ENCODE data around the gene AKR1E2.

AKR1E2 gene

GRCh38 chr10:4888236-4888635 is 62.2 kb downstream of the AKR1E2 start:
- Histone ChIP-seq H4K20me1 (ENCODE audit: insufficient read depth, low read length) (no peaks in the 10 kb centered on the region), H3K79me2 (ENCODE audit: insufficient read depth, low read length) (no peaks in the 10 kb centered on the region), H3F3A (ENCODE audit: insufficient read depth, low read length) (no peaks in the 10 kb centered on the region), H3K9me2 (ENCODE audit: low read depth, low read length) (no peaks in the 10 kb centered on the region), H3K9me3 (ENCODE audit: low read length) (no peaks in the 10 kb centered on the region), H3K27me3 (ENCODE audit: insufficient read depth, low read length) (no peaks in the 10 kb centered on the region), H3K9ac (ENCODE audit: low read length) (no peak overlapping the region), H3K36me3 (ENCODE audit: insufficient read depth, low read length) (no peaks in the 10 kb centered on the region), H3K27ac (ENCODE audit: low read depth, low read length, poor library complexity, severe bottlenecking) (no peak overlapping the region), H2AFZ (ENCODE audit: low read length) (no peak overlapping the region), H3K4me2 (ENCODE audit: low read length) (no peak overlapping the region), H3K4me3 (ENCODE audit: low read depth, low read length, poor library complexity, severe bottlenecking) (no peak overlapping the region), H3K4me1 (ENCODE audit: insufficient read depth, low read length, severe bottlenecking) (no peaks in the 10 kb centered on the region)
- no peak for TF ChIP-seq EZH2 (IDR thresholded peaks at IDR 0.05; ENCODE audit: borderline replicate concordance, low read length)
- TF ChIP-seq, protein P1, sequence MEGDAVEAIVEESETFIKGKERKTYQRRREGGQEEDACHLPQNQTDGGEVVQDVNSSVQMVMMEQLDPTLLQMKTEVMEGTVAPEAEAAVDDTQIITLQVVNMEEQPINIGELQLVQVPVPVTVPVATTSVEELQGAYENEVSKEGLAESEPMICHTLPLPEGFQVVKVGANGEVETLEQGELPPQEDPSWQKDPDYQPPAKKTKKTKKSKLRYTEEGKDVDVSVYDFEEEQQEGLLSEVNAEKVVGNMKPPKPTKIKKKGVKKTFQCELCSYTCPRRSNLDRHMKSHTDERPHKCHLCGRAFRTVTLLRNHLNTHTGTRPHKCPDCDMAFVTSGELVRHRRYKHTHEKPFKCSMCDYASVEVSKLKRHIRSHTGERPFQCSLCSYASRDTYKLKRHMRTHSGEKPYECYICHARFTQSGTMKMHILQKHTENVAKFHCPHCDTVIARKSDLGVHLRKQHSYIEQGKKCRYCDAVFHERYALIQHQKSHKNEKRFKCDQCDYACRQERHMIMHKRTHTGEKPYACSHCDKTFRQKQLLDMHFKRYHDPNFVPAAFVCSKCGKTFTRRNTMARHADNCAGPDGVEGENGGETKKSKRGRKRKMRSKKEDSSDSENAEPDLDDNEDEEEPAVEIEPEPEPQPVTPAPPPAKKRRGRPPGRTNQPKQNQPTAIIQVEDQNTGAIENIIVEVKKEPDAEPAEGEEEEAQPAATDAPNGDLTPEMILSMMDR (IDR thresholded peaks at IDR 0.05; ENCODE audit: low read length): no peak

- Histone ChIP-seq H3K9me2 (ENCODE audit: low read depth, low read length) (no peaks in the 10 kb centered on the region), H3K27me3 (ENCODE audit: insufficient read depth, low read length) (no peaks in the 10 kb centered on the region), H3K4me3 (ENCODE audit: low read depth, low read length, poor library complexity, severe bottlenecking) (no peak overlapping the region), H2AFZ (ENCODE audit: low read length) (no peak overlapping the region), H3K9me3 (ENCODE audit: low read length) (no peaks in the 10 kb centered on the region), H3F3A (ENCODE audit: insufficient read depth, low read length) (no peaks in the 10 kb centered on the region), H3K36me3 (ENCODE audit: insufficient read depth, low read length) (no peaks in the 10 kb centered on the region), H3K79me2 (ENCODE audit: insufficient read depth, low read length) (no peaks in the 10 kb centered on the region), H3K27ac (ENCODE audit: low read depth, low read length, poor library complexity, severe bottlenecking) (no peak overlapping the region), H3K9ac (ENCODE audit: low read length) (no peak overlapping the region), H4K20me1 (ENCODE audit: insufficient read depth, low read length) (no peaks in the 10 kb centered on the region), H3K4me1 (ENCODE audit: insufficient read depth, low read length, severe bottlenecking) (no peaks in the 10 kb centered on the region), H3K4me2 (ENCODE audit: low read length) (no peak overlapping the region)
- no peak for TF ChIP-seq EZH2 (IDR thresholded peaks at IDR 0.05; ENCODE audit: borderline replicate concordance, low read length)
- TF ChIP-seq, protein P1 (IDR thresholded peaks at IDR 0.05; ENCODE audit: low read length): no peak
These were observed 64.0 kb downstream of the AKR1E2 start for GRCh38 chr10:4889959-4890358.

GRCh38 chr10:4892681-4893080 is 66.7 kb downstream of the AKR1E2 start:
- Histone ChIP-seq H3K79me2 (ENCODE audit: insufficient read depth, low read length) (no peaks in the 10 kb centered on the region), H3K27ac (ENCODE audit: low read depth, low read length, poor library complexity, severe bottlenecking) (no peak overlapping the region), H3K36me3 (ENCODE audit: insufficient read depth, low read length) (no peaks in the 10 kb centered on the region), H3K4me2 (ENCODE audit: low read length) (no peak overlapping the region), H3F3A (ENCODE audit: insufficient read depth, low read length) (no peaks in the 10 kb centered on the region), H3K4me3 (ENCODE audit: low read depth, low read length, poor library complexity, severe bottlenecking) (no peak overlapping the region), H2AFZ (ENCODE audit: low read length) (no peak overlapping the region), H3K9ac (ENCODE audit: low read length) (no peak overlapping the region), H4K20me1 (ENCODE audit: insufficient read depth, low read length) (no peaks in the 10 kb centered on the region), H3K9me3 (ENCODE audit: low read length) (no peaks in the 10 kb centered on the region), H3K27me3 (ENCODE audit: insufficient read depth, low read length) (no peaks in the 10 kb centered on the region), H3K4me1 (ENCODE audit: insufficient read depth, low read length, severe bottlenecking) (no peaks in the 10 kb centered on the region), H3K9me2 (ENCODE audit: low read depth, low read length) (no peaks in the 10 kb centered on the region)
- TF ChIP-seq, protein P1 (IDR thresholded peaks at IDR 0.05; ENCODE audit: low read length): no peak
- no peak for TF ChIP-seq EZH2 (IDR thresholded peaks at IDR 0.05; ENCODE audit: borderline replicate concordance, low read length)

Data from OCI-LY1 (cell line).